Omental fat pad (tissue), 4 donors: ENCODE data around the gene BMPR1B. TPM values are rescaled to one million over a fixed set of nuclear protein-coding genes. Genes with fewer than 3 reads are reported as not detected.

Experiments used
- ATAC-seq: fragments of 150-250 bp; one replicate; pipeline ENCODE4 v1.9.1; 2016; ENCODE audit warnings: mild to moderate bottlenecking, moderate library complexity; ENCODE audit not compliant: low FRiP score
- DNase-seq: peaks from one replicate; pipeline ENCODE4 v3.0.0-alpha.2; 2019; ENCODE audit warnings: low spot score
- CTCF ChIP-seq, 3 donors: fragments of 450-650 bp; IDR thresholded peaks; one replicate each; pipeline ENCODE4 v1.5.1; 2016 to 2017; ENCODE audit warnings: antibody characterized with exemption in 3 of 3, mild to moderate bottlenecking in 3 of 3, moderate library complexity in 2 of 3
- total RNA-seq, 4 donors: library from RNA; depleted of rRNA; stranded (reverse); fragments of >200 nt; gene quantifications; one replicate each; pipeline ENCODE4 v1.1.0, GENCODE V29; 2016

BMPR1B gene
- total RNA-seq, 4 donors from 2014 or later = 0.19 to 1.9 (median 1.3) TPM

GRCh38 chr4:94877973-94878372 is 120.2 kb downstream of the BMPR1B start:
- TF ChIP-seq CTCF (IDR thresholded peaks at IDR 0.05) = no peak
- DNase-seq (no peak), ATAC-seq (no peak)

GRCh38 chr4:94880956-94881355 is 123.2 kb downstream of the BMPR1B start:
- ATAC-seq (no peak), DNase-seq (no peak)
- TF ChIP-seq CTCF (IDR thresholded peaks at IDR 0.05) = no peak

DNA sequence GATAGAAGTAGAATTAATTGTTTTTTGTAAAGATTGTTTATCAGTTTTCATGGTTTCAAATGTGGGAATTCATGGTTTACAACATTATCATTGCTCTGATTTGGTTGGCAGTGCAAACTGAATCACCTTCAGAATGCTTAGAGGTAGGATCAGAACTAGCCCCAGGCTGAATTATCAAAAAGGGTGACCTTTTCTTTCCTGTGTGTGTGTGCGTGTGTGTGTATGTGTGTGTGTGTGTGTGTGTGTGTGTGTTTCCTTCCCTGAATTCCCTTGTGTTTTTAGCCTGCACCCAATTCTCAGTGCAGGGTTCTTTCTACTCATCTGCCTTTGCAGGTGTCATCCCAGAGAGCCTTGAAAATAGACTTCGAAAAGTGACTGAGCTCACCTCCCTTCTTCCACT is 125.0 kb downstream of the BMPR1B start:
- no peak for ATAC-seq
- no peak for TF ChIP-seq CTCF (IDR thresholded peaks at IDR 0.05)
- DNase-seq = no peak

DNA sequence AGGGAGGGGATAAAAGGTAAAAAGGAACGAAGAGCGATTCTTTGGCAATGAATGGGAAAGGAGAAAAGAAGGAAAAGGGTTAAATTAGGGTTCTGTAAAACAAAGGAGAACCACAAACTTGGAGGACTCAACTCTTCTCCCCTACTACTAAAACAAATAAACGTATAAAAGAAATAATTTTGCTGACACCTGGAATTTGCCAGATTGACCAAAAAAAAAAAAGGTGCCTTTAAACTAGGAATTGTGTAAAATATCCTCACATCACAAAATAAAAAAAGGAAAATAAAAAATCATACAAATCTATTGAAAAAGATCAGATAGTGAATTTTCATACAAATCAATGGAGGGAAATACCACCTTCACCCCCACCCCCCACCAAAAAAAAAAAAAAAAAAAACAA is 129.3 kb downstream of the BMPR1B start:
- no peak for DNase-seq
- no peak for ATAC-seq
- no peak for TF ChIP-seq CTCF (IDR thresholded peaks at IDR 0.05)

- TF ChIP-seq CTCF (IDR thresholded peaks at IDR 0.05) = no peak
- DNase-seq = no peak
- no peak for ATAC-seq
These were observed 131.8 kb downstream of the BMPR1B start for GRCh38 chr4:94889523-94889922.

- DNase-seq (no peak), ATAC-seq (no peak)
- no peak for TF ChIP-seq CTCF (IDR thresholded peaks at IDR 0.05)
These were observed 132.2 kb downstream of the BMPR1B start for GRCh38 chr4:94889946-94890345.

DNA sequence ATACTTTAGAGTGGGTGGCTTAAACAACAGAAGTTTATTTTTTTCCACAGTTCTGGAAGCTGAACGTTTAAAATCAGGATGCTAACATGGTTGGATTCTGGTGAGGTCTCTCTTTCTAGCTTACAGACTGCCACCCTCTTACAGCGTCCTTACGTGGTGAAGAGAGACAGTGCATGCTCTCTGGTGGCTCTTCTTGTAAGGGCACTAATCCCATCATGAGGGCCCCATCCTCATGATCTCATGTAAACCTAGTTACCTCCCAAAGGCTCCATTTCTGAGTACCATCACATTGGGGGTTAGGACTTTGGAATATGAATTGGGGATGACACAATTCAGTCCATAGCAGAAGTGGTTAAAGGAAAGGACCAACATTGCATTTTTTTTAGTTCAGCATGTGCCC is 132.8 kb downstream of the BMPR1B start:
- ATAC-seq (no peak), DNase-seq (no peak)
- TF ChIP-seq CTCF (IDR thresholded peaks at IDR 0.05) = no peak
